ENCODE measurements around the gene PHETA2. TPM values are rescaled to one million over a fixed set of nuclear protein-coding genes. Genes with fewer than 3 reads are reported as not detected.

The PHETA2 gene
- total RNA-seq, 2 experiments from 2014 or later: 0.97 to 1.3 TPM

DNA sequence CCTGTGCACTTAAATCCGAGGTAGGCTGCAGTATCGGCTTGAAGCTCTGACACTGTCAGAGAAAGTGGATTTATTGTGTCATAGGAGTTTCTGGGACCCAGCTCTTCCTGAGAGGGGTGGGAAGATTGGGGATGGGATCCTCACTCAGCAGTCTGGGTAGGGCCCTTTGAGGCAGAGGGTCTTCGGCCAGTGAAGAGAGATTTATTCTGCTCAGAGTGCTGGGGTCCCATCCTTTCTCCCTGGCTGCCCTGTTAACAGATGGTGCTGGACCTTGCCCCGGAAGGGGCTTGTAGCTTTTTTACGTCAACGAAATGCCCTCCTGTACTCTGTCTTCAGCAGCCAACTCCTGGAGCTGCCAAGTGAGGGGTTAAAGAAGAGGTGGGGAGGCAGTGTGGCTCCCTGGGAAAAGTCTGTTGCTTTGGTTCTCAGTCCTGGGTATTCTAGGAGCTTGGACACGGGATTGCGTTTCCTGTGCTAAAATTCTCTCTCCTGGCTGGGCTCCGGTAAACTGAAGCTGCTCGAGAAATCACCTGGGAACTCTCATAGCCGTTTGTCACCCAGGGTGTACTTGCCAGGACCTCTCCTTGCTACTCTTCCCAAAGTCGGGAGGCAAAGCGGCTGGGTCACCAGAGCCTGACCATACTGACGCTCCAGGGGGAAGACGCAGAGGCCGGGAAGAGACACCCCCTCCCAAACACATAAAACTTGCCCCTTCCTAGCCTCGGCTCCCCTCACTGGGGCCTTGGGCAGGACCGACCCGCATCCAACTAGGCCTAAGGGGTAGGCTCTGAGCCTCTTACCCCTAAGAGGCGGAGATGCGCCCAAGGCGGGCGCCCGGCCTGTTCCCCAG lies 4.6 kb downstream of the PHETA2 start:
- ChIA-PET CTCF (interaction anchor here (0.7 to 2.3 kb wide), 5 partner anchors 9 to 366 kb away, joined by 3 to 8 read pairs (median 4); partner anchors contain the start of gene NDUFA6), POLR2A (interaction anchor here (1.2 to 9.6 kb wide), 8 partner anchors 9 to 366 kb away, joined by 3 to 118 read pairs (median 4); partner anchors contain the start of genes NAGA, NDUFA6 and WBP2NL)
- TF ChIP-seq, protein P1, sequence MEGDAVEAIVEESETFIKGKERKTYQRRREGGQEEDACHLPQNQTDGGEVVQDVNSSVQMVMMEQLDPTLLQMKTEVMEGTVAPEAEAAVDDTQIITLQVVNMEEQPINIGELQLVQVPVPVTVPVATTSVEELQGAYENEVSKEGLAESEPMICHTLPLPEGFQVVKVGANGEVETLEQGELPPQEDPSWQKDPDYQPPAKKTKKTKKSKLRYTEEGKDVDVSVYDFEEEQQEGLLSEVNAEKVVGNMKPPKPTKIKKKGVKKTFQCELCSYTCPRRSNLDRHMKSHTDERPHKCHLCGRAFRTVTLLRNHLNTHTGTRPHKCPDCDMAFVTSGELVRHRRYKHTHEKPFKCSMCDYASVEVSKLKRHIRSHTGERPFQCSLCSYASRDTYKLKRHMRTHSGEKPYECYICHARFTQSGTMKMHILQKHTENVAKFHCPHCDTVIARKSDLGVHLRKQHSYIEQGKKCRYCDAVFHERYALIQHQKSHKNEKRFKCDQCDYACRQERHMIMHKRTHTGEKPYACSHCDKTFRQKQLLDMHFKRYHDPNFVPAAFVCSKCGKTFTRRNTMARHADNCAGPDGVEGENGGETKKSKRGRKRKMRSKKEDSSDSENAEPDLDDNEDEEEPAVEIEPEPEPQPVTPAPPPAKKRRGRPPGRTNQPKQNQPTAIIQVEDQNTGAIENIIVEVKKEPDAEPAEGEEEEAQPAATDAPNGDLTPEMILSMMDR (IDR thresholded peaks at IDR 0.05): no peak
- Mint-ChIP-seq H3K27ac (peak overlapping the region; percentile 95), H3K4me3 (peak overlapping the region; percentile 94), H3K27me3 (no peaks in the 10 kb centered on the region), H3K9me3 (no peaks in the 10 kb centered on the region), H3K36me3 (ENCODE audit: low read depth) (peaks cover 12% of the 10 kb centered on the region), H3K4me1 (ENCODE audit: low read depth) (peaks cover 24% of the 10 kb centered on the region)
- intact Hi-C loops (cut with micrococcal nuclease): loop anchor here (10.0 kb wide), 1 partner anchor 134 kb away; the partner anchor contains the start of gene CENPM
- ATAC-seq (no peak), DNase-seq (no peak)

DNA sequence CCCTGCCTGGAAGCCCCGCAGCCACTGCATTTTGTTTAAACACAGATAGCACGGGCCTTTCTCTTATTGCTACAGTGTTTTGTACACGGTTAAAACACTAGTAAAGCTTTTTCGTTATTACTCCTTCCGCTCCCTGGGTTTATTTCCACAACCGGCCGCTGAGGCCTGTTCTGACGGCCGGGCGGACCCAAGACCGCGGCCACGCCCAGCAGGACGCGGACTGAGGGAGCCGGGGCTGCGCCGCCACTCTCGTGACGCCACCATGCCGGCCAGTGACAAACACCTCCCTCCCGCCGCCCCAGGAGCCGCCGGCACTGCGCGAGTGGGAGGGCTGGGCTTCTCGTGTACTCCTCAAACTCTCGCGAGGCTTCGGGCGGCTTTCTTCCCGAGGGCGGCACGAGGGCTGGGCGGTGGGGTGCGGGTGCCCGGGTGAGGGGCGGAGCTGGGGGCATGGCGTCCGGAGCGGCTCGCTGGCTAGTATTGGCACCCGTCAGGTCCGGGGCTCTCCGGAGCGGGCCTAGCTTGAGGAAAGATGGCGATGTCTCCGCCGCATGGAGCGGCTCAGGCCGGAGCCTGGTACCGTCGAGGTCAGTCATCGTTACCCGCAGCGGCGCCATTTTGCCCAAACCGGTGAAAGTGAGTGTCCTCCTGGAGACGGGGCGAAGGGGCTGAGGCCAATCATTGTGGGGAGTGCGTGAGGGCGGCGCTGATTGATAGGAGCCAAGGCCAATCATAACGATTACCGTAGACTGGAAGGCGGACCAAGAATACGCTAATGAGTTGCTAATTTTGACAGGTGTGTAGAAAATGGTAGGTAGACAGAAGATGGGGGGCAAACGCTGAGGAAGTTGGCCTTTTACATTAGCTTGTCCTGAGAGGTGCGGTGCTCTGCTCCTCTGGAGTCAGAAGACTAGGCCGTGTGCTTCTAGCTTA lies 5.5 kb downstream of the PHETA2 start, which contains the start of gene SMDT1:
SMDT1 (plus strand) TSS at position 382 of the 933 bp plus-strand sequence; CDS start at position 451, 69 bp downstream.
- ATAC-seq (peak; percentile 92), DNase-seq (peak; percentile 98)
- H3K4me1 Mint-ChIP-seq (ENCODE audit: low read depth): peaks cover 23% of the 10 kb centered on the region
- peaks cover 17% of the 10 kb centered on the region for H3K36me3 Mint-ChIP-seq (ENCODE audit: low read depth)
- intact Hi-C loops (cut with micrococcal nuclease): loop anchor here (10.0 kb wide), 2 partner anchors 135 to 355 kb away; partner anchors contain the start of genes CENPM and NFAM1
- H3K4me3 Mint-ChIP-seq: peak within 1 kb of the TSS; percentile 94
- ChIA-PET CTCF (interaction anchor here (0.7 to 2.3 kb wide), 7 partner anchors 11 to 383 kb away, joined by 3 to 8 read pairs (median 4); partner anchors contain the start of gene NDUFA6), POLR2A (interaction anchor here (1.1 to 9.6 kb wide), 11 partner anchors 10 to 365 kb away, joined by 3 to 118 read pairs (median 3); partner anchors contain the start of genes NAGA, NDUFA6 and WBP2NL)
- H3K27me3 Mint-ChIP-seq: no peaks in the 10 kb centered on the region
- peak within 1 kb of the TSS; percentile 95 for H3K27ac Mint-ChIP-seq
- H3K9me3 Mint-ChIP-seq: no peaks in the 10 kb centered on the region
- TF ChIP-seq, protein P1 (IDR thresholded peaks at IDR 0.05): no peak

DNA sequence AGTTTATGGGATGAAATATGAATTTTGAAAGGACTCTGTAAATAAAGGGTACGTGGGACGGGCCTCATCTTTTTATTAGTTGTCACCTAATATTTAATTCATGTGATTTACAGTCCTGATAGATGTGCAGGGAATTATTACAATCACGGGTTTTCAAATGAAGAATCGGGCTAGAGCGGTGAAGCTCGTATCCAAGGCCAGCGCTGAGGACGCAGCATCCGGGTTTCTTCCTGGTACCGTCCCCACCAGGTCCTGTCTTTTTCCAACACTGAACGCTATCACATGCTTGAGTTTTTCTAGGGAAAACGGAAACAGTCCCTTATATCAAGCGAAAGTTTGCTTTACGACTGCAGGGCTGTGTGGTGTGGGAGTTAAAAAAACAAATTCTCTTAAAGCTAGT lies 6.2 kb downstream of the PHETA2 start:
- H3K27ac Mint-ChIP-seq: peak overlapping the region; percentile 95
- no peaks in the 10 kb centered on the region for H3K27me3 Mint-ChIP-seq
- DNase-seq: peak; percentile 38
- ChIA-PET POLR2A (interaction anchor here (0.6 to 9.6 kb wide), 8 partner anchors 10 to 396 kb away, joined by 3 to 118 read pairs (median 3); partner anchors contain the start of genes NAGA, NDUFA6 and WBP2NL), CTCF (interaction anchor here (1.2 to 2.3 kb wide), 4 partner anchors 10 to 383 kb away, joined by 3 to 8 read pairs (median 4); partner anchors contain the start of gene NDUFA6)
- no peaks in the 10 kb centered on the region for H3K9me3 Mint-ChIP-seq
- H3K4me1 Mint-ChIP-seq (ENCODE audit: low read depth): peaks cover 20% of the 10 kb centered on the region
- TF ChIP-seq, protein P1 (IDR thresholded peaks at IDR 0.05): no peak
- no peak for ATAC-seq
- H3K36me3 Mint-ChIP-seq (ENCODE audit: low read depth): peaks cover 19% of the 10 kb centered on the region
- intact Hi-C loops (cut with micrococcal nuclease): loop anchor here (10.0 kb wide), 1 partner anchor 355 kb away; the partner anchor contains the start of gene NFAM1
- peak overlapping the region; percentile 94 for H3K4me3 Mint-ChIP-seq

GRCh38 chr22:42083119-42083518 lies 9.1 kb downstream of the PHETA2 start:
- intact Hi-C loops (cut with micrococcal nuclease): loop anchor here (10.0 kb wide), 1 partner anchor 352 kb away; the partner anchor contains the start of gene NFAM1
- Mint-ChIP-seq H3K27ac (no peak overlapping the region), H3K4me3 (no peak overlapping the region), H3K27me3 (no peaks in the 10 kb centered on the region), H3K36me3 (ENCODE audit: low read depth) (peaks cover 37% of the 10 kb centered on the region), H3K4me1 (ENCODE audit: low read depth) (peaks cover 26% of the 10 kb centered on the region), H3K9me3 (no peaks in the 10 kb centered on the region)
- ATAC-seq (no peak), DNase-seq (no peak)
- TF ChIP-seq, protein P1 (IDR thresholded peaks at IDR 0.05): no peak
- ChIA-PET CTCF (no interaction called here), POLR2A (interaction anchor here (1.1 to 9.6 kb wide), 2 partner anchors 7 to 12 kb away, joined by 3 to 118 read pairs; partner anchors contain the start of gene NDUFA6)
